Retinal pigment epithelial cell (primary cell): Measurements from ENCODE around the gene CHCHD6.

Experiments
- DNase-seq: peaks from one replicate; pipeline ENCODE4 v3.0.0-alpha.2; 2010; ENCODE audit warnings: low read depth
- H3K4me3 ChIP-seq: 2 replicates; pipeline ENCODE4 v1.5.1; 2011; ENCODE audit warnings: mild to moderate bottlenecking, low read length, control low read depth, moderate library complexity
- TF ChIP-seq, protein P1 (sequence below): conservative IDR thresholded peaks from 2 replicates; pipeline ENCODE4 v1.5.1; 2011; ENCODE audit warnings: low read depth, low read length, control low read depth, inconsistent platforms

CHCHD6 gene

DNA sequence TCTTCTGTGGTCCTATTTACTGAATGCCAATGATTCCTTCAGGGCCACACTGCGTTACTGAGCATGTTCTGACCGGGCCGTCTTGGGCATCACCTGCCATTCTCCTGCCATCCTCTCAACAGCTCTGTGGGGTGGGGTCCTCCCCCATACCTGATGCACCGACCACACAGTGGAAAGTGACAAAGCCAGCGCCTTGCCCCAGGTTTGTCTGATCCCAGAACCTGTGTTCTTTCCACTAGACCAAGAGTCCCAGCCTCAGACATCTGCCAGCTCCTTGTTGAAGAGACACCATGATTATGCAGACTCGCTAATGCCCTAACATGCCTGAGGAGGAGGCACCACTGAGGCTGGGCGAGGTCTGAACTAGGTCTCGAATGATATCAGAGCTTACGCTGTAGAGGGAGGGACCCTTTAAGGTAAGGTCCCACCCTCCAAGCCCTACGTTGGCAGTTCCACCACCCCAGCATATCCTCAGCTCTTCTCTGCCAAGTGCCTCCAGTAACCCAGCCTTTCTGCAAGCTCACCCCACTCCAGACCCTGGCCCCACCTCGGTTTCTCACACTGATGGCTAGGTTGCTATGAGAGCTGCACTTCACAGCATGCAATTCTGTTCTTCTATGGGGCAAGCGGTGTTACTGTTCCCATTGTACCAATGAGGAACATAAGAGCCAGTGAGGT is 249.1 kb downstream of the CHCHD6 start:
- H3K4me3 ChIP-seq: no peak overlapping the region
- no peak for DNase-seq
- TF ChIP-seq, protein P1, sequence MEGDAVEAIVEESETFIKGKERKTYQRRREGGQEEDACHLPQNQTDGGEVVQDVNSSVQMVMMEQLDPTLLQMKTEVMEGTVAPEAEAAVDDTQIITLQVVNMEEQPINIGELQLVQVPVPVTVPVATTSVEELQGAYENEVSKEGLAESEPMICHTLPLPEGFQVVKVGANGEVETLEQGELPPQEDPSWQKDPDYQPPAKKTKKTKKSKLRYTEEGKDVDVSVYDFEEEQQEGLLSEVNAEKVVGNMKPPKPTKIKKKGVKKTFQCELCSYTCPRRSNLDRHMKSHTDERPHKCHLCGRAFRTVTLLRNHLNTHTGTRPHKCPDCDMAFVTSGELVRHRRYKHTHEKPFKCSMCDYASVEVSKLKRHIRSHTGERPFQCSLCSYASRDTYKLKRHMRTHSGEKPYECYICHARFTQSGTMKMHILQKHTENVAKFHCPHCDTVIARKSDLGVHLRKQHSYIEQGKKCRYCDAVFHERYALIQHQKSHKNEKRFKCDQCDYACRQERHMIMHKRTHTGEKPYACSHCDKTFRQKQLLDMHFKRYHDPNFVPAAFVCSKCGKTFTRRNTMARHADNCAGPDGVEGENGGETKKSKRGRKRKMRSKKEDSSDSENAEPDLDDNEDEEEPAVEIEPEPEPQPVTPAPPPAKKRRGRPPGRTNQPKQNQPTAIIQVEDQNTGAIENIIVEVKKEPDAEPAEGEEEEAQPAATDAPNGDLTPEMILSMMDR: no peak

DNA sequence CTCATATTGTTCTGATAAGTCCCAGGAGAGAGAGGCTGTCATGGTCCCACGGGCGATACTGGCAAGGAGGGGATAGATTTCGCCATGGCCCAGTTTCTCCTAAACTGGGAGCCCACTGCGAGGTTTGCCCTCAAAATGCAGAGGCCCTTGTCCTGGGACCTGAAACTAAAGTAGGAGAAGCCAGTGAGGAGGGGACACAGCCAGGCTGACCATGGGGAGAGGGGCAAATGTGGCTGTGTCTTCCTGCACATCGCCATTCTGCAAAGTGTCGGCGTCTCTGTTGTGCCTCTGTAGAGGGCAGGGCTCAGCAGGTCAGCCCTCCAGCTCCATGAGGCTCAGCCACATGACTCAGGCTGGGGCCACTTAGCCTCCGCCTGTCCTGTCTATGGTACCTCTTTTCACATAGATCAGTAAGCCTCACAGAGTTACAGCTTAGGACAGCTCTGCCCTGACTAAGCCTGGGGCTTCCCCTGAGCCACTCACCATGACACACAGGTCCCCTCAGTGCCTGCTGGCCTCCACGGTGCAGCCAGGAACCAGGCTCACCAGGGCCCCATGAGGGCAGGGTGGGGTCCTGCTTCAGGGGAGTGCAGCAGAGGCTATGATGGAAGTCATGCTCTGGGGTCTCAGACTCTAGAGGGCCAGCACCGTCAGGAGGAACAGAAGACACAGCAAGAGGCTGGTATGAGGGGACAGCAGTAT is 250.3 kb downstream of the CHCHD6 start:
- no peak overlapping the region for H3K4me3 ChIP-seq
- TF ChIP-seq, protein P1: no peak
- no peak for DNase-seq

DNA sequence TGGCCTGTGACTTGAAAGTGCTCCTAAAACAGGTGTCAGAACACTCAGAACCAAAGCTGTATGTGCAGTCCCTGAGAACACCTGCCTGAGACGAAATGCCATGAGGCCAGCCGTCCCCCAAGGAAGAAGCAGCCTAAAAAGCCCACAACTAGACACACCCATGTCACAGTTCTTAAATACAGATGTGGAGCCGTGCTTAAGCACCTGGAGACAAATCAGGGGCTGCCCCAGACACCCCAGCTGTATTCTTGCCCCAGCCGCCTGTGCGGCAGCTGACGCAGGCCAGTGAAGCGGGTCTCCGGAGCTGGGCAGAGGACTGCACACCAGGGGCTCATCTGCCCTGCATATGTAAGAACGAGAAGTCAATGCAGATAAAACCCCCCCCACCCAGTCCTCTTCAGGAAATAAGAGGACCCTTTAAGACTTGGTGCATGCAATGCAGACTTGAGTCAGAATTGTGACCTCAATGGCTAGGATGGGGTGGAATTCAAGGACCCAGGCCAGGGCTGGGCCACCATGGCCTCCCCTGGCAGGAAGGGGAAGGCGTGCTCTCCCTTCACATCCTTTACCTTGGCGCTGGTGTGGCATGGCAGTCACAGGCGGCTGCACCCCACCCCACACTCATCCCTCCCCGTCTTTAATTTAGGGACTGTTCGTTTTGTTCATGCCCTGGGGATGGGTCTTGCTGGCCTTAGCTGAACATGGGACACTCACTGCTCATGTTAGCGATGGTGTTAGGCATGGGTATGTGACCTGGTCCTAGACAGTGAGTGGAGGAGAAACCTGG is 251.2 kb downstream of the CHCHD6 start:
- DNase-seq: no peak
- TF ChIP-seq, protein P1: no peak
- no peak overlapping the region for H3K4me3 ChIP-seq

DNA sequence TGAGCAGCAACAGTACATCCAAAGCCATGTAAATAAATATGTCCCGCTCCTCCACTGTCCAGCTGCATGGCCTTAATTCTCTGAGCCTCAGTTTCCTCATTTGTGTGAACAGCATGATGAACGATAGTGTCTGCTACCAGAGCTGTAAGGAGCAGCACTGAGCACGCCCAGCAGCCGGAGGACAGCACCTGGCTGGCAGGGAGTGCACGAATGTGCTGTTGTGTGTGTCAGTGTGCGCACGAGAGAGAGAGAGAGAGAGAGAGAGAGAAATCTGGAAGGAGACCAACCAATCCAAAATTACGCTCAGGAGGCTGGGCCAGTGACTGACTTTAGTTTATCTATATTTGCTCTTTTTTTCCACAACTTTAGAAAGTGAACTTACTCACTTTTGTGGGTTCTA is 252.3 kb downstream of the CHCHD6 start:
- no peak for DNase-seq
- TF ChIP-seq, protein P1: no peak
- H3K4me3 ChIP-seq: no peak overlapping the region

DNA sequence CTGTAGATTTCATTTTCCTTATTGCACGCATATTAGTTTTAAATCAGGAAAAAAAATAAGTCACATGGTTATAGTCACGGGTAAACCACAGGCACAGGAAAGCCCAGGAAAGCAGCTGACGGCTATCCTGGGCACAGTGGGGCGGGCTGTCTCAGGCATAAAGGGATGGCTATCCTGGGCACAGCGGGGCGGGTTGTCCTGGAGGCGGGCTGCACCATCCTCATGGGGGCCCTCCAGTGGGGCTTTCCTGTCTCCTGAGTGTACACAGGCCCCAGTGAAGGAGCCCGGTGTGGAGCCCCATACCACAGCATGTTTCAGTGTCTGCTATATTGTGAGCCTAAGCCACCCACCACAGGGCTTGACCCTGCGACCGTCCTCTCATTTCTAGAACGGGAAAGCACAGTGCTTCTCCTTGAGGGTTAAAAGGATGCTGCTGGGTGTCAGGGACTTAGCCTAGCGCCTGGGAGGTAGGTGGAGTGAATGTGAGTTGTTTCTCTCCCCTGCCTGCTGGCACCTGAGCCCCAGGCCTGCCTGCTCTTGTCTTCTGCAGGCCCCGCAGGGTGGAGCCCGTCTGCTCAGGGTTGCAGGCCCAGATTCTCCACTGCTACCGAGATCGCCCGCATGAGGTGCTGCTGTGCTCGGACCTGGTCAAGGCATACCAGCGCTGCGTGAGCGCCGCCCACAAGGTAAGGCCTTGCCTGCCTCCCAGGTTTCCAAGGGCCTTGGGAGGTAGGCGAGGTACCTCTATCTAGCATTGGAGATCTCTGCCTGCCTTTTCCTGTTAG is 253.0 kb downstream of the CHCHD6 start:
- H3K4me3 ChIP-seq: no peak overlapping the region
- TF ChIP-seq, protein P1: no peak

DNA sequence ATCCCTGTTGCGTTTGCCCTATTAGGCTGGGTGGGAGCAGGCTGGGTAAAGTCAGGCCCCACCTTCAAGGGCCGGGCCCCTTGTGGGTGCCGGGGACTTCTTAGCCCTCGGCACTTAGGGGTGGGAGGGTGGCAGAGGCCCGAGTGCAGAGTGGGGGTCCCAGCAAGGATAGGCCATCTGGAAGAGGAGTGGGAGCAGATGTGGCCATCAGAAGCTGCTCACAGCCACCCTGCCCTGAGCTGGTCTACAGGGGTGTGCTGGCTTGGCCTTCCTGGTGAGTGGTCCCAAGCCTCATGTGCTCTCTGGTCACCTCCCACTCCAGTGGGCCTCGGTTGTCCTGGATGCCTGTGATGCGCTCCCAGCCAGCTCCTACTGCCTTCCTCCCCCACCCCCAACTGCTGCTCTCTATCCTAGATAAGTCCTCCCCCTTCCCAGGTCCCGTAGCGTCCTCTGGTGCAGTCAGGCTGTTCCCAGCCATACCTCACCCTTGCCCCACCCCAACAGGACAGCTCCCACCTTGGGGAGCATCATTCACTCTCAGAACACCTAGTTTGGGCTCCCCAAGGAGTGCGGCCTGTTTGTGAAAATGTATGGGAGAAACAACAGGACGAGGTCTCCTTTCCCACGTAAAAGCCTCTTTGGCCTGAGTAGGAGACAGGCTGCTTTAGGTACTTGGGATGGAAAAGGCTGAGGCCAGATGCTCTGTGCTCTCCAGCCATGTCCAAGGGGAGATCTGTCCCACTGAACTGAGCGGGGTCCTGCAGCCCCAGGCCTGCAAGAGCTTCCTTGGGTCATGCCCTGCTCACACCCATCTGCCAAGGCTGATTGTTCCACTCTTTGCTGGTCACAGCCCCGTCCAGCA is 254.0 kb downstream of the CHCHD6 start:
- H3K4me3 ChIP-seq: no peak overlapping the region
- DNase-seq: no peak
- TF ChIP-seq, protein P1: no peak

More for the DNA sequence above, 253.0 kb downstream of the CHCHD6 start:
- DNase-seq: no peak
